ENCODE data around the gene ETS2.
"Not testable (repeated sequence)": the region's sequence is repeated elsewhere in the genome, so short reads cannot be mapped to it uniquely, and the experiment has no call there.

Gene ETS2

GRCh38 chr21:38825269-38825668 lies 19.5 kb downstream of the ETS2 start:
- Mint-ChIP-seq H3K27ac (no peak overlapping the region), H3K4me3 (no peak overlapping the region), H3K36me3 (ENCODE audit: low read depth) (peaks cover 54% of the 10 kb centered on the region), H3K4me1 (no peaks in the 10 kb centered on the region), H3K9me3 (peaks cover 29% of the 10 kb centered on the region), H3K27me3 (ENCODE audit: low read depth, poor library complexity) (peaks cover 3% of the 10 kb centered on the region)
- DNase-seq = no peak
- no peak for TF ChIP-seq CTCF (IDR thresholded peaks at IDR 0.05)

DNA sequence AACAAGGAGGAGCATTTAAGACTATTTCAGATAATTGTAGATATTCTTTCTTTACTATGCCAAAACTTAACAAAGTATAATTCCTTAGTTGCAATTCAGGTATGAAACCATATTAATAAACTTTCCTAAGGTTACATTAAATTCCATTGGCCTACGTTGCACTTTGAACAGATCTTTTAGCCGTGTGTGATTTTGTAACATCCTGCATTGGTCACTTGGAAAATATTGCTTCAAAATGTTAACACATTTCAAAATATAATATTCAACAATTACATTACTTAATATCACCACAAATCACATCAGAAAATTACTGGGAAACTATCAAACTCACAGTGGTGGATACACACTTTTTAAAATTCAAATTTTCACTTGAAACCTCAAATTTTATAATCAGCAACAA lies 20.2 kb downstream of the ETS2 start:
- H3K4me3 Mint-ChIP-seq = no peak overlapping the region
- H3K36me3 Mint-ChIP-seq (ENCODE audit: low read depth) = peaks cover 47% of the 10 kb centered on the region
- no peaks in the 10 kb centered on the region for H3K27me3 Mint-ChIP-seq (ENCODE audit: low read depth, poor library complexity)
- TF ChIP-seq CTCF (IDR thresholded peaks at IDR 0.05) = no peak
- no peak for DNase-seq
- H3K27ac Mint-ChIP-seq = no peak overlapping the region
- H3K9me3 Mint-ChIP-seq = peaks cover 29% of the 10 kb centered on the region
- H3K4me1 Mint-ChIP-seq = no peaks in the 10 kb centered on the region

- not testable (repeated sequence) for H3K4me3 Mint-ChIP-seq; H3K27me3 Mint-ChIP-seq (ENCODE audit: low read depth, poor library complexity)
These were observed 22.4 kb downstream of the ETS2 start for GRCh38 chr21:38828111-38828510.

GRCh38 chr21:38830671-38831525 lies 25.2 kb downstream of the ETS2 start:
- Mint-ChIP-seq H3K27me3 (ENCODE audit: low read depth, poor library complexity) (peaks cover 13% of the 10 kb centered on the region), H3K9me3 (peaks cover 20% of the 10 kb centered on the region), H3K27ac (no peak overlapping the region), H3K4me3 (no peak overlapping the region), H3K4me1 (no peaks in the 10 kb centered on the region), H3K36me3 (ENCODE audit: low read depth) (peaks cover 4% of the 10 kb centered on the region)
- no peak for TF ChIP-seq CTCF (IDR thresholded peaks at IDR 0.05)
- DNase-seq = no peak

More at GRCh38 chr21:38828111-38828510, 22.4 kb downstream of the ETS2 start:
- DNase-seq, H3K27ac Mint-ChIP-seq, H3K4me1 Mint-ChIP-seq: not testable (repeated sequence)
- Mint-ChIP-seq H3K36me3 (ENCODE audit: low read depth) (peaks cover 27% of the 10 kb centered on the region), H3K9me3 (peaks cover 29% of the 10 kb centered on the region)

DNA sequence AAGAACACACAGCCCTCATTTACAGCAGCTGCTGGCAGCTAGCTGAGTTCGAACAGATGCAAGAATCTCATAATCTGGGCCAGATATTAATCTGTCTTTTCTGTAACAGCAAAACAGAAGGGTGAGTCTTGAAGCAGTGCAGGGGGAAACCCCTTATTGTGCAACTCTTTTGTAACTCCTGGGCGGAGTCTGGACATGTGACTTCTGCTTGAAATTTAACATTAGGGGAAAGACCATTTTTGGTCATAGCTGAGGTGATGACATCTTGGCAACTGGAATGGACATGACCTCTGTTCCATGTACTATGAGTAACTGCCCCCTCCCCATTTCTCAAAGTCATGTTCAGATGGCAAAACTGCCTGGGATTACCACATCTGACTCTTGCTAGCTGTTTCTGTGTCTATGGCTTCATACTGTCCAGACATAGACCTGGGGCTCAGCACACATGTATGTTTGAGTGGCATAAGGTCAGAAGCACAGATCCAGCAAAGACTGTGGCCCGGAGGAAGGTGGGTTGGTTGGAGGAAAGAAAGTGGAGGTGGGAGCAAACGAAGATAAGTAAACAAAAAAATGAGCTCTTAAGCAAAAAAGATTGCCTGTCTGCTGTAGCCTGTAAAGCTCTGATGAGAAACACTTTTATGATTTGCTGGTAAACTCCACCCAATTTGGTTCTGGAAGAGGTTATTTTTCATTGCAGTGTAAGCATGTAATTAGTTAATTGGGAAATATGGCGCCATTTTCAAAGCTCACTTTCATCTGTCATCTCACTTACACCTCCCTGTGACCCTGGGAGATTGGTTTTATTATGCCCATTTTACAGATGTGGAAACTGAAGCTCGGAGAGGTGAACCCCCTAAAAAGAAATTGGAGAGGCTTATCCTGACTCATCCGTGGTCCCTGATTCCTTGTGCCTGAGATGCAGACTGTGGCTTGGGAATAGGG lies 26.1 kb downstream of the ETS2 start:
- Mint-ChIP-seq H3K27ac (no peak overlapping the region), H3K4me1 (no peaks in the 10 kb centered on the region)
- DNase-seq = no peak

More for the DNA sequence above, 26.1 kb downstream of the ETS2 start:
- no peak for TF ChIP-seq CTCF (IDR thresholded peaks at IDR 0.05)
- Mint-ChIP-seq H3K4me3 (no peak overlapping the region), H3K36me3 (ENCODE audit: low read depth) (no peaks in the 10 kb centered on the region), H3K9me3 (peaks cover 11% of the 10 kb centered on the region), H3K27me3 (ENCODE audit: low read depth, poor library complexity) (peaks cover 15% of the 10 kb centered on the region)

Measured in nephron progenitor cell (in vitro differentiated cells).